ENCODE data around the gene ANKRD6. TPM values are rescaled to one million over a fixed set of nuclear protein-coding genes. Genes with fewer than 3 reads are reported as not detected.

The ANKRD6 gene
- total RNA-seq, 1 donor from 2014 or later = 70.9 TPM

DNA sequence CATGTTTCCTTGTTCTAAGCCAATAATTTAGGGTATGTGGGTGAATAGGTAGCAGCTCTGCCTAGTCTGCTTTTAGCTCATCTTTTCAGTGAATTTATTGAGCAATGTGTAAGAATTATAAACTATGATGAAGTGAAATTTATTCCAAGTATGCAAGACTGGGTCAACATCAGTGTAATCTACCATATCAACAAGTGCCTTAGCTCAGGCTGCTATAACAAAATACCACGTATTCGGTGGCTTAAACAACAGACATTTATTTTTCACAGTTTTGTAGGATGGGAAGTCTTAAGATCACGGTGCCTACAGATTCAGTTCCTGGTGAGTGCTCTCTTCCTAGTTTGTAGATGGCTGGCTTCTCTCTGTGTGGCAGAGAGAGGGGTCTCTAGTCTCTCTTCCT lies 151.6 kb downstream of the ANKRD6 start:
- peaks cover 2% of the 10 kb centered on the region for H3K27me3 Mint-ChIP-seq (ENCODE audit: unreplicated experiment)
- no peaks in the 10 kb centered on the region for H3K36me3 Mint-ChIP-seq (ENCODE audit: low read depth, unreplicated experiment)
- H3K9me3 Mint-ChIP-seq (ENCODE audit: unreplicated experiment) = no peaks in the 10 kb centered on the region
- H3K4me1 Mint-ChIP-seq (ENCODE audit: unreplicated experiment) = peaks cover 31% of the 10 kb centered on the region
- TF ChIP-seq, protein P1, sequence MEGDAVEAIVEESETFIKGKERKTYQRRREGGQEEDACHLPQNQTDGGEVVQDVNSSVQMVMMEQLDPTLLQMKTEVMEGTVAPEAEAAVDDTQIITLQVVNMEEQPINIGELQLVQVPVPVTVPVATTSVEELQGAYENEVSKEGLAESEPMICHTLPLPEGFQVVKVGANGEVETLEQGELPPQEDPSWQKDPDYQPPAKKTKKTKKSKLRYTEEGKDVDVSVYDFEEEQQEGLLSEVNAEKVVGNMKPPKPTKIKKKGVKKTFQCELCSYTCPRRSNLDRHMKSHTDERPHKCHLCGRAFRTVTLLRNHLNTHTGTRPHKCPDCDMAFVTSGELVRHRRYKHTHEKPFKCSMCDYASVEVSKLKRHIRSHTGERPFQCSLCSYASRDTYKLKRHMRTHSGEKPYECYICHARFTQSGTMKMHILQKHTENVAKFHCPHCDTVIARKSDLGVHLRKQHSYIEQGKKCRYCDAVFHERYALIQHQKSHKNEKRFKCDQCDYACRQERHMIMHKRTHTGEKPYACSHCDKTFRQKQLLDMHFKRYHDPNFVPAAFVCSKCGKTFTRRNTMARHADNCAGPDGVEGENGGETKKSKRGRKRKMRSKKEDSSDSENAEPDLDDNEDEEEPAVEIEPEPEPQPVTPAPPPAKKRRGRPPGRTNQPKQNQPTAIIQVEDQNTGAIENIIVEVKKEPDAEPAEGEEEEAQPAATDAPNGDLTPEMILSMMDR (IDR thresholded peaks at IDR 0.05; ENCODE audit: unreplicated experiment) = no peak
- no peak overlapping the region for H3K27ac Mint-ChIP-seq (ENCODE audit: unreplicated experiment)
- no peak overlapping the region for H3K4me3 Mint-ChIP-seq (ENCODE audit: unreplicated experiment)
- DNase-seq (ENCODE audit: low spot score) = no peak

DNA sequence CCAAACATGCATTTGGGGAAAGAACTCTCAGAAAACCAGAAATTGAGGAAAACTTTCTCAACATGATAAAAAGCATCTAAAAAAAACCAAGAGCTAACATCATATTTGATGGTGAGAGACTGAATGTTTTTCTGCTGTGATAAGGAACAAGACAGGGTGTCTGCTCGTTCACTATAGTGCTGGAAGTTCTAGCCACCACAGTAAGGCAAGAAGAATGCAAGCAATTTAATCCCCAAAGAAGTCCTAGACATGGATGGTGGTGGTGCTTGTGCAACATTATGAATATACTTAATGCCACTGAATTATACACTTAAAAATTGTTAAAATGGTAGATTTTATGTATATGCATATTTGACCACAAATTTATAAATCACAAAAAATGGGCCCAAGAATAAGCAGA lies 152.2 kb downstream of the ANKRD6 start:
- no peaks in the 10 kb centered on the region for H3K9me3 Mint-ChIP-seq (ENCODE audit: unreplicated experiment)
- no peaks in the 10 kb centered on the region for H3K36me3 Mint-ChIP-seq (ENCODE audit: low read depth, unreplicated experiment)
- no peak overlapping the region for H3K4me3 Mint-ChIP-seq (ENCODE audit: unreplicated experiment)
- H3K4me1 Mint-ChIP-seq (ENCODE audit: unreplicated experiment) = peaks cover 33% of the 10 kb centered on the region
- peaks cover 2% of the 10 kb centered on the region for H3K27me3 Mint-ChIP-seq (ENCODE audit: unreplicated experiment)
- no peak for DNase-seq (ENCODE audit: low spot score)
- TF ChIP-seq, protein P1 (IDR thresholded peaks at IDR 0.05; ENCODE audit: unreplicated experiment) = no peak
- H3K27ac Mint-ChIP-seq (ENCODE audit: unreplicated experiment) = no peak overlapping the region

DNA sequence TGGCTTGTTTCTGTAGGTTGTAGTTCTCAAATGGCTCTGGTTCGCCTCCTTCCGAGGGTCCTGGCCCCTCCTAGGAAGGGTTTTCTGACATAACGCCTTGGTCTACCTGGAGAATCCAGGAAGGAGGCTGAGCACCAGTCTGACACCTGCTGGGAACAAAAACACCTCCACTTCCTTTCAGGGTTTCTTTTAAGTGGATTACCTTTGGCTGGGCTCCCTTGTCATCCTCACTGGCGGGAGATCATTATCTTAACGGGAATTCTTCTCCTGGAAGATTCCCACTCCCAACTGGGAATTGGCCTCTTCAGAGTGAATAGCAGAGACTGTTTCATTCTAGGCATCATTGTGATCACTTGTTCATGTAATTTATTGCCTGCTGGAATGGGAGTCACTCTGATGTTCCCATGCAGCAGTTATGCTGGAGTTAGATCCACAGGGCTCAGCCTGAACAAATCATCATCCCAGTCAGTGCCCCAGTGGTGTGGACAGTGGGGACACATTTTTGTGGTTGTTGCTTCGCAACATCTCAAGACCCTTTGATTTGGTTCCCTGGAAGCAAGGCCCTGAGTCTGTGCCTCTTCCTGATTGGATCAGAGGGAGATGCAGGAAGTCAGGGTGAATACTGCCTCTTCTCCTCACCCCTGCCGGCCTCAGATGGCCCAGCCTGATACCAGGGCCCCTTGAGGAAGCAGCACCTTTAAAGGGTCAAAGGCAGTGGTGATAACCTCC lies 156.5 kb downstream of the ANKRD6 start:
- H3K4me3 Mint-ChIP-seq (ENCODE audit: unreplicated experiment) = no peak overlapping the region

DNA sequence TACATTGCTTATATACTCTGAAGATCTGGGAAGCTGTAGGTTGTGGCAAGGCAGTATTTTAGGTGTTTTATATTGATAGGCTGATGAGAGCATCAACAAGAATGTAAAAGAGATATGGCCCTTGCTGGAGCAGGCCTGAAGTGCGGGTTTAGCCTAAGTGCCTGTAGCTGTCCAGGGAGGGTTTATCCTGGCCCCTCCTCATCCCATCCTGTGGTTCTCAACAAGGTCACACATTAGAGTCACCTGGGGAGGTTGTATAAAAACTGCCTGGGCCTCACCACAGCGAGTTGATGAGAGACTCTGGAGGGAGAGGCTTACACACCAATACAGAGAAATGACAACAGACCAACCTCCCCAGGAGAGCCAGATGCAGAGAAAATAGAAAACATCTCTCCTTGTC lies 157.2 kb downstream of the ANKRD6 start:
- Mint-ChIP-seq H3K27me3 (ENCODE audit: unreplicated experiment) (no peaks in the 10 kb centered on the region), H3K4me3 (ENCODE audit: unreplicated experiment) (no peak overlapping the region), H3K4me1 (ENCODE audit: unreplicated experiment) (peaks cover 23% of the 10 kb centered on the region), H3K36me3 (ENCODE audit: low read depth, unreplicated experiment) (peaks cover 13% of the 10 kb centered on the region), H3K27ac (ENCODE audit: unreplicated experiment) (no peak overlapping the region), H3K9me3 (ENCODE audit: unreplicated experiment) (no peaks in the 10 kb centered on the region)
- no peak for DNase-seq (ENCODE audit: low spot score)
- TF ChIP-seq, protein P1 (IDR thresholded peaks at IDR 0.05; ENCODE audit: unreplicated experiment) = no peak

More for the DNA sequence above, 156.5 kb downstream of the ANKRD6 start:
- H3K36me3 Mint-ChIP-seq (ENCODE audit: low read depth, unreplicated experiment) = peaks cover 13% of the 10 kb centered on the region
- no peak overlapping the region for H3K27ac Mint-ChIP-seq (ENCODE audit: unreplicated experiment)
- TF ChIP-seq, protein P1 (IDR thresholded peaks at IDR 0.05; ENCODE audit: unreplicated experiment) = no peak
- no peaks in the 10 kb centered on the region for H3K27me3 Mint-ChIP-seq (ENCODE audit: unreplicated experiment)
- no peak for DNase-seq (ENCODE audit: low spot score)
- peaks cover 26% of the 10 kb centered on the region for H3K4me1 Mint-ChIP-seq (ENCODE audit: unreplicated experiment)
- no peaks in the 10 kb centered on the region for H3K9me3 Mint-ChIP-seq (ENCODE audit: unreplicated experiment)

DNA sequence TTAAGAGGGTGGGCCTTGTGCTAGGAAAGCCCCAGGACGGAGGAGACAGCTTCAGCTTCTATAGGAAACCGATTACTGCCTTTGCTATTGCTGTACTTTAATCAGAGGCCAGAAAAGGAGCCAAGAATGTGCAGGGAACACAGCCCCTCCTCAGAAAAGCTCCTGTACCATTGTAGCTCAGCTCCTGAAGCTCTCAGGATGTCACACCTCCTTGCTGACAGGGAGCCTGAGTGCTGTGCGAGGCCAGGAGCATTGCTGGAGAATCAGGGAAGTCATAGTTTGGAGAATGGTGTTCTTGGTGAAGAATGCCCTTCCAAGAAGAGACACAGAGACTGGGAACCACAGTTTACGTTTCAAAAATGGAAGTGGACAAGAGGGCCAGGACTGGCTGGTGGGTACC lies 158.8 kb downstream of the ANKRD6 start:
- TF ChIP-seq, protein P1 (IDR thresholded peaks at IDR 0.05; ENCODE audit: unreplicated experiment) = no peak
- Mint-ChIP-seq H3K9me3 (ENCODE audit: unreplicated experiment) (no peaks in the 10 kb centered on the region), H3K27ac (ENCODE audit: unreplicated experiment) (no peak overlapping the region), H3K36me3 (ENCODE audit: low read depth, unreplicated experiment) (peaks cover 20% of the 10 kb centered on the region), H3K4me1 (ENCODE audit: unreplicated experiment) (peaks cover 34% of the 10 kb centered on the region), H3K4me3 (ENCODE audit: unreplicated experiment) (peak overlapping the region; percentile 47), H3K27me3 (ENCODE audit: unreplicated experiment) (no peaks in the 10 kb centered on the region)
- no peak for DNase-seq (ENCODE audit: low spot score)
